Lung (tissue), 12 donors: Measurements from ENCODE around the gene SPECC1. TPM values are rescaled to one million over a fixed set of nuclear protein-coding genes. Genes with fewer than 3 reads are reported as not detected.

Experiments used
- ATAC-seq: fragments of 200-7000 bp; cut with Tn5 transposase; one replicate; pipeline ENCODE4 v1.9.1; 2020; ENCODE audit warnings: moderate number of reproducible peaks; ENCODE audit not compliant: insufficient read depth, low FRiP score
- DNase-seq, 3 donors: peaks; one replicate each; pipeline ENCODE4 v3.0.0-alpha.2; 2013 to 2017
- H3K27ac ChIP-seq, 2 donors: one replicate each; pipeline ENCODE4 v1.5.1; 2013; ENCODE audit warnings: mild to moderate bottlenecking in 2 of 2, moderate library complexity in 2 of 2, control low read depth in 1 of 2, inconsistent platforms in 1 of 2, low read depth in 1 of 2, low read length in 1 of 2
- H3K27me3 ChIP-seq, 3 donors: one replicate each; pipeline ENCODE4 v1.5.1; 2013; ENCODE audit warnings: low read length in 2 of 3; ENCODE audit not compliant: control insufficient read depth in 3 of 3, insufficient read depth in 3 of 3
- H3K36me3 ChIP-seq, 4 donors: one replicate each; pipeline ENCODE4 v1.5.1; 2013; ENCODE audit warnings: low read length in 4 of 4, mild to moderate bottlenecking in 1 of 4, moderate library complexity in 1 of 4; ENCODE audit not compliant: control insufficient read depth in 4 of 4, insufficient read depth in 4 of 4
- H3K4me1 ChIP-seq, 5 donors: one replicate each; pipeline ENCODE4 v1.5.1; 2013; ENCODE audit warnings: low read length in 5 of 5, mild to moderate bottlenecking in 2 of 5, moderate library complexity in 1 of 5; ENCODE audit not compliant: control insufficient read depth in 5 of 5, insufficient read depth in 5 of 5
- H3K4me3 ChIP-seq: one replicate; pipeline ENCODE4 v1.5.1; 2013; ENCODE audit warnings: mild to moderate bottlenecking, control low read depth, moderate library complexity
- H3K9ac ChIP-seq, 2 donors: one replicate each; pipeline ENCODE4 v1.5.1; 2013; ENCODE audit warnings: low read length in 2 of 2, control low read depth in 1 of 2; ENCODE audit not compliant: insufficient read depth in 1 of 2
- H3K9me3 ChIP-seq, 4 donors: one replicate each; pipeline ENCODE4 v1.5.1; 2013; ENCODE audit warnings: low read length in 3 of 4, mild to moderate bottlenecking in 1 of 4, moderate library complexity in 1 of 4; ENCODE audit not compliant: control insufficient read depth in 4 of 4, insufficient read depth in 3 of 4
- CTCF ChIP-seq: IDR thresholded peaks from 2 replicates; pipeline ENCODE4 v1.5.1; 2012; ENCODE audit warnings: mild to moderate bottlenecking; ENCODE audit errors: control extremely low read depth, extremely low read depth
- WGBS, 2 donors: extraction: QIAGEN DNeasy Blood & Tissue Kit; methylation state at CpG; one replicate each; pipeline ENCODE4 v1.1.7; 2013; 5-methylcytosine and 5-hydroxymethylcytosine counted together
- polyA plus RNA-seq, 2 donors: library from polyadenylated mRNA; stranded (reverse); fragments of 200-250 nt; gene quantifications; one replicate each; pipeline ENCODE4 v1.2.1, GENCODE V29; 2013
- total RNA-seq, 2 donors: library from RNA; depleted of rRNA in 1 of 2; stranded (reverse); fragments of >200 nt in 1 of 2; gene quantifications; one replicate each; pipeline ENCODE4 v1.2.1, GENCODE V29; 2014 to 2021
- donor health status: control.
- donor health status: control.
- donor health status: Bipolar disorder and iron deficiency.
- donor health status: healthy.
- donor health status: DM: yes; HTN: yes; CAD: no.

Gene SPECC1
- total and polyA plus RNA-seq, 4 donors = 8.8 to 27.1 (median 14.7) TPM

DNA sequence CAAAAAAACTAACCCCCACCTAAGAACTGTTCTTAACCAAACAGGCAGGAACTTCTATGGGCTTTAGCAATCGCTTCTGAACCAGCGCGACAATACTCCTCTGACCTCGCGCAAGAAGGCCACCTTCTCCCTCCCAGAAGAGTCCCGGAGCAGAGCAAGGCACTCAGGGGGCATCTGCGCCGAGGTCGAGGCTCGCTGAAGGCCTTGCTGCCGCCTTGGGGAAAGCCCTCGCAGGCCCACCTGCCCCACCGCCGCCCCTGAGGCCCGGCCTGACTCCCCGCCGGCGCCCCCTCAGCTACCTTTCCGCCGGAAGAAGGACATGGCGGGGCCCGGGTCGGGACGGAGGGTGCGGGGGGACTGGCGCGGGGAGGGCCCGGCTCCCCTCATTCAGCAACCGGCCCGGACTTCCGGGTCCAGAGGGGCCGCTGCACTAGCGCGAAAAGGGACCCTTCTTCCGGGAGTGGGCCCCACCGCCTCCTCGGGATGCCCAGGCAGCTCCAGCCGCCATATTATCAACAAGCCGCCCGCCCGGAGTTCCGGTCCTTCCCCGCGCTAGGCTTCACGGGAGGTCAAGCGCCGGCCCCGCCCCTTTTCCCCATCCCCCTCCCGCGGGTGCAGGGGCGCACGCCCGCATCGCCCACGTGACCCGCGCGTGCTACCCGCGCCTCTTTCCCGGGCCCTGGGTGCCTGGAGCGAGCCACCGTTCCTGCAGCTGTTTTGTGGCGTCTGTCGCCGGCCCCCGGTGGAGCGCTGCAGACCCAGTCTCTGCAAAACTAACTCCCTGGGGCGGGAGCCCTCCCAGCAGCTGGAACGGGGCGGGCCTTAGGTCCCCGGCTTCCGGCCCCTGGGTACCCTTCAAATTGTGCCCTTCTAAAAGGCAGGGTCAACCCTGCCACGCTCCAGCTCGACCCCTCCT is 31.6 kb upstream of the SPECC1 start, which contains the start of gene AKAP10:
Gene AKAP10 (minus strand): TSS at position 536 of the 916 bp plus-strand sequence. CDS start 149 bp downstream, at position 387.
- ATAC-seq (peak; percentile 96), DNase-seq (peak; percentile 93 to 95 (median 94))
- Histone ChIP-seq H3K27ac (peak within 1 kb of the TSS; percentile 83 to 90), H3K4me1 (peaks cover 0 to 16% (median 9%) of the 10 kb centered on the region in 5 donors), H3K36me3 (no peaks in the 10 kb centered on the region), H3K9me3 (no peaks in the 10 kb centered on the region), H3K9ac (peak within 1 kb of the TSS; percentile 67 to 70), H3K27me3 (no peaks in the 10 kb centered on the region), H3K4me3 (peak within 1 kb of the TSS; percentile 89)
- TF ChIP-seq CTCF = no peak
- WGBS, 2 donors = 0 to 1% methylated on average over 65 to 75 of the region's 75 CpGs

DNA sequence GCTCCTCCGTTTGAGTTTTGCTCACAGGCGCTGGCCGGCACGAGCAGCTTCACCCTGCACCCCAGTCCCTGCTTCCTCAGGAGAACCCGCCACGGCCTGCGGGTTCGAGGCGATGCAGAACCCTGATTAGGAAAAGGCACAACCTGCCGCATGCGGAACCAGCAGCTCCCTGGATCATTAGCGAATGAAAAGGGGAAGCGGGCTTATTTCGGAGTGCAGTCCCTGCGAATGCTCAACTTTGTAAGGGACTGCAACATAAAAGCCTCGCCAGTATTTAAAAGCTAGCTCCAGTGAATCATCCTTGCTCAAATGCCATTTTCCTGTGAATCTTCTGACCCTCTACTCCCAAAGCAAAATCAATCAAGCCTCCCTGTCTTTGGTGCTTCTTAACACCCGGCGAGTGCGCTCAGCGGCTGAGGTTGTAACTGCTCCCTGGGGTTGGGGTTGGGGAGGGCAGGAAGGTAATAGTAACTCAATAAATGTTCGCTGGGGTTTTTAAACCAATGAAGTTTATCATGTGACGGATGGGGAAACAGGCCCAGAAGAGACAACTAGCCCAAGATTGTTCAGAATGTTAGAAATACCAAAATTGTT is 30.9 kb upstream of the SPECC1 start:
- no peak for TF ChIP-seq CTCF
- Histone ChIP-seq H3K27ac (peak overlapping the region; percentile 83 to 86), H3K4me1 (peaks cover 0 to 14% (median 7%) of the 10 kb centered on the region in 5 donors), H3K9me3 (no peaks in the 10 kb centered on the region), H3K9ac (peak overlapping the region in 1 of 2 donors; percentile 13), H3K36me3 (no peaks in the 10 kb centered on the region), H3K27me3 (no peaks in the 10 kb centered on the region), H3K4me3 (peak overlapping the region; percentile 89)
- WGBS, 2 donors = 15 to 21% methylated on average over 22 of the region's 22 CpGs
- no peak for ATAC-seq
- DNase-seq = no peak

GRCh38 chr17:19978805-19979211 is 30.4 kb upstream of the SPECC1 start:
- H3K4me1 ChIP-seq = peaks cover 0 to 14% (median 5%) of the 10 kb centered on the region in 5 donors
- no peaks in the 10 kb centered on the region for H3K9me3 ChIP-seq
- no peaks in the 10 kb centered on the region for H3K27me3 ChIP-seq
- peak overlapping the region in 1 of 2 donors; percentile 13 for H3K9ac ChIP-seq
- H3K27ac ChIP-seq = peak overlapping the region in 1 of 2 donors; percentile 38
- H3K36me3 ChIP-seq = no peaks in the 10 kb centered on the region
- ATAC-seq (no peak), DNase-seq (no peak)
- no peak overlapping the region for H3K4me3 ChIP-seq
- WGBS, 2 donors = 68 to 83% methylated on average over 13 of the region's 13 CpGs
- TF ChIP-seq CTCF = no peak
